Measurements from ENCODE around the gene PTPRT. TPM values are rescaled to one million over a fixed set of nuclear protein-coding genes. Genes with fewer than 3 reads are reported as not detected.

PTPRT gene
- total RNA-seq, 1 experiment from 2014 or later: not detected

DNA sequence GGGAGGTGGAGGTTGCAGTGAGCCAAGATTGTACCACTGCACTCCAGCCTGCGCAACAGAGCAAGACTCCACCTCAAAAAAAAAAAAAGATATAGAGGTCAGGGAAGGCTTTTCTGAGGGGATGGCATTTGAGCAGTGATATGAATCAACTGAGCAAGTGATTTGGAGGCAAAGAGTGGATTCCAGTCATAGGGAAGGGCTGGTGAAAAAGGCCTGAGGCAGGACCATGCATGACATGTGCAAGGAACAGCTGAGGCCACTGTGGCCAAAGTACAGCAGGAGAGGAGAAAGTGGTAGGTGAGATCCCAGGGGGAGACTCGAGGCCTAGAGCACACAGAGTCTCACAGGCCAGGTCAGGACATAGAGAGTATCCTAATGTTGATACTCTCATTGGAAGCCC, 20.1 kb upstream of the PTPRT start:
- Histone ChIP-seq H3K27me3 (ENCODE audit: insufficient read depth, low read length) (no peaks in the 10 kb centered on the region), H3K4me1 (ENCODE audit: control insufficient read depth in 1 of 2, insufficient read depth in 2 of 2, low read length in 2 of 2) (no peaks in the 10 kb centered on the region), H3K4me3 (replicated peaks in 1 of 2; ENCODE audit: low read depth in 1 of 2, low read length in 2 of 2) (no peak overlapping the region), H3K27ac (ENCODE audit: low read depth, low read length) (no peak overlapping the region), H3K9me2 (ENCODE audit: insufficient read depth) (no peaks in the 10 kb centered on the region), H3K4me2 (ENCODE audit: low read length) (no peak overlapping the region), H3K9me3 (ENCODE audit: control insufficient read depth in 1 of 2, insufficient read depth in 1 of 2, low read depth in 1 of 2, low read length in 2 of 2) (peaks cover 5 to 9% of the 10 kb centered on the region in 2 experiments; a peak in 2 of 4 replicates), H2AFZ (ENCODE audit: low read depth, low read length, poor library complexity, severe bottlenecking) (no peak overlapping the region), H3K36me3 (ENCODE audit: control insufficient read depth in 1 of 2, insufficient read depth in 2 of 2, low read length in 2 of 2) (no peaks in the 10 kb centered on the region), H3K9ac (ENCODE audit: low read length) (no peak overlapping the region), H3K79me2 (ENCODE audit: insufficient read depth, low read length) (no peaks in the 10 kb centered on the region), H4K20me1 (ENCODE audit: insufficient read depth) (no peaks in the 10 kb centered on the region)
- TF ChIP-seq JUND (IDR thresholded peaks at IDR 0.05) (no peak), RAD21 (IDR thresholded peaks at IDR 0.05; ENCODE audit: low read depth) (no peak), ZBTB33 (IDR thresholded peaks at IDR 0.05; ENCODE audit: extremely low read depth, insufficient replicate concordance, low read length) (no peak), MAX (IDR thresholded peaks at IDR 0.05) (no peak), ZNF274 (IDR thresholded peaks at IDR 0.05; ENCODE audit: low read depth, low read length) (no peak), ZFX (IDR thresholded peaks at IDR 0.05) (no peak), EZH2phosphoT487 (IDR thresholded peaks at IDR 0.05; ENCODE audit: borderline replicate concordance) (no peak), REST (IDR thresholded peaks at IDR 0.05; ENCODE audit: low read depth) (no peak), POLR2A (IDR thresholded peaks at IDR 0.05; ENCODE audit: borderline replicate concordance, extremely low read depth, insufficient read depth, insufficient read length) (no peak)
- TF ChIP-seq, protein P1, sequence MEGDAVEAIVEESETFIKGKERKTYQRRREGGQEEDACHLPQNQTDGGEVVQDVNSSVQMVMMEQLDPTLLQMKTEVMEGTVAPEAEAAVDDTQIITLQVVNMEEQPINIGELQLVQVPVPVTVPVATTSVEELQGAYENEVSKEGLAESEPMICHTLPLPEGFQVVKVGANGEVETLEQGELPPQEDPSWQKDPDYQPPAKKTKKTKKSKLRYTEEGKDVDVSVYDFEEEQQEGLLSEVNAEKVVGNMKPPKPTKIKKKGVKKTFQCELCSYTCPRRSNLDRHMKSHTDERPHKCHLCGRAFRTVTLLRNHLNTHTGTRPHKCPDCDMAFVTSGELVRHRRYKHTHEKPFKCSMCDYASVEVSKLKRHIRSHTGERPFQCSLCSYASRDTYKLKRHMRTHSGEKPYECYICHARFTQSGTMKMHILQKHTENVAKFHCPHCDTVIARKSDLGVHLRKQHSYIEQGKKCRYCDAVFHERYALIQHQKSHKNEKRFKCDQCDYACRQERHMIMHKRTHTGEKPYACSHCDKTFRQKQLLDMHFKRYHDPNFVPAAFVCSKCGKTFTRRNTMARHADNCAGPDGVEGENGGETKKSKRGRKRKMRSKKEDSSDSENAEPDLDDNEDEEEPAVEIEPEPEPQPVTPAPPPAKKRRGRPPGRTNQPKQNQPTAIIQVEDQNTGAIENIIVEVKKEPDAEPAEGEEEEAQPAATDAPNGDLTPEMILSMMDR (IDR thresholded peaks at IDR 0.05 in 2 of 3, conservative IDR thresholded peaks at IDR 0.05 in 1 of 3; ENCODE audit: borderline replicate concordance in 1 of 3, insufficient read depth in 1 of 3, low read depth in 2 of 3, low read length in 2 of 3): no peak
- DNase-seq (ENCODE audit: low read depth, low spot score) (no peak), ATAC-seq (no peak)
- intact Hi-C loops (cut with micrococcal nuclease): no loop called here
- POLR2A ChIA-PET: no interaction called here
- BruUV-seq (replicated peaks): no TSS peak
- CTCF ChIA-PET: no interaction called here
- RAD21 ChIA-PET (ENCODE audit: low non-redundant PET in 1 of 2, low total read pairs in 2 of 2, uncharacterized antibody in 2 of 2, unreplicated experiment in 2 of 2): no interaction called here

All from HCT116 (cell line).